ENCODE measurements around the gene MGP. TPM values are rescaled to one million over a fixed set of nuclear protein-coding genes. Genes with fewer than 3 reads are reported as not detected.

MGP gene
- total RNA-seq, 2 experiments from 2014 or later: 0.21 to 0.34 TPM

DNA sequence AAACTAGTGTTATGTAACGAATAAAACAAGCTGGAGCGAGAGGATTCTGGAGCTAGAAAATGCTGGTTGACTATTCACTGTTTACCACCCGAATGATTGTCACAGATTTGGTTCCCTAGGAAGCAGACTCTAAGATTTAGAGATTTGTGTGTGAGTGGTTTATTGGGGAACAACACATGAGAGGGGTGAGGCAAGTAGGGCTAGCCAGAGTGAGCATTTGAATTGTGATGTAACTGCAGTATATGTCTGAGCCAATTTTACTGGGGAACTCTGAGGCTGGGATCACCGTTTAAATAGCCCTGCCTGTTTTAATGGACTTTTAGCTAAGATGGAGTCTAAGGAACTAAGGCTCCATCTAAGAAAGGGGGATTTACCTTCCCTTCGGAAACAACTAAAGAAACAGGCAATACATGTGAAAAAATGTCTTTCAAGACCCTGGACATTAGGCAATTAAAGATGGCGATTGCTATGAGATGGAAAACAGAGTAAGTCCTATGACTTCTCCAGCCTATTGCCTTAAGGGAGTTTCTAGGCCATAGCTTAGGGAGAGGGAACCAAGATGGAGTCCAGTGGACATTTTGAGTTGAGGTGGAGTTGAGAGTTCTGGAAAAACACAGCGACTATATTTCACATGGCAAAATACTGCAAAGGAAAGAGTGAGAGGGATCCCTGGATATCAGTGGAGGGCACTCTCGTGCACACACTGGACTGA lies 6.3 kb downstream of the MGP start:
- POLR2A ChIA-PET: no interaction called here

DNA sequence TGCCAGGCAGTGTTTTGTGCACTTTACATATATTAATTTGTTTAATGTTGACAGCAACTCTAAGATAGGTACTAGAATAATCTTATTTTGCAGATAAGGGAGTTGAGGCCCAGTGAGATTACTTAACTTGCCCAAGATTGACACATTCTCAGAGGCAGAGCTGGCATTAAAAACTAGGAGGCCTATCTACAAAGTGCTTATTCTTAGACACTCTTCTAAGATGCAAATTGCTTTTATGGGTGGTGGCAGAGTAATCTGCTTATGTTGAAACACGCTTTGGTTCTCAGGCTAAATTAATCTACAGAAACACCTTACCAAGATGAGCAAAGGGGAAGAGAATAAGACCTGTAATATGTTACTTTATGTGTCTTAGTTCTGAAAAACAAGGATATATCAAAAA lies 7.2 kb downstream of the MGP start:
- ChIA-PET CTCF (interaction anchor here (0.9 to 1.2 kb wide), 2 partner anchors 10 to 343 kb away, joined by 3 to 4 read pairs; partner anchors contain the start of gene RERG), POLR2A (no interaction called here)
- no peak for ATAC-seq
- Mint-ChIP-seq H3K9me3 (ENCODE audit: insufficient read depth) (no peaks in the 10 kb centered on the region), H3K27me3 (ENCODE audit: low read depth) (no peaks in the 10 kb centered on the region), H3K4me1 (ENCODE audit: low read depth) (peaks cover 9% of the 10 kb centered on the region), H3K4me3 (no peak overlapping the region), H3K27ac (no peak overlapping the region), H3K36me3 (ENCODE audit: low read depth) (peaks cover 10% of the 10 kb centered on the region)
- DNase-seq: no peak

More for the DNA sequence above, 6.3 kb downstream of the MGP start:
- DNase-seq: no peak
- Mint-ChIP-seq H3K4me3 (no peak overlapping the region), H3K4me1 (ENCODE audit: low read depth) (peaks cover 11% of the 10 kb centered on the region), H3K27me3 (ENCODE audit: low read depth) (no peaks in the 10 kb centered on the region), H3K9me3 (ENCODE audit: insufficient read depth) (no peaks in the 10 kb centered on the region), H3K27ac (no peak overlapping the region), H3K36me3 (ENCODE audit: low read depth) (peaks cover 10% of the 10 kb centered on the region)
- CTCF ChIA-PET: interaction anchor here (0.9 to 1.2 kb wide), 2 partner anchors 9 to 342 kb away, joined by 3 to 4 read pairs; partner anchors contain the start of gene RERG
- ATAC-seq: no peak

DNA sequence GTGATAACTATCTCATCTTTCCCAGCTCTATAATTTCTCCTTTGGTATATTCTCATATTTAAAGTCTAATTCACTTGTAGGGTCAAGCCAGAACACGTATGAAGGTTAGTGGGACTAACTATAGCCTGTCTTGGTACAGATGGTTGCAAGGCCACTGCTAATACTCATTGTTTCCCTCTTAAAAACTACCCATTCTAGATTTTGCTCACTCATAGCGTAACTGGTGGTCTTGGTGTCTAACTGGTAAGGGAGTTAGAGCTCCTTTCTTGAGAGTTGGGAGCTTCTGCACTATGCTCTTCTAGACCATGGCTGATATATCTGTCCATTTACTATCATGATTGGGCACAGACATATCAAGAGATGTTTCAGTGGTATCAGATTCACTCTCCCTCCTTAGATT lies 8.8 kb downstream of the MGP start:
- POLR2A ChIA-PET: no interaction called here

DNA sequence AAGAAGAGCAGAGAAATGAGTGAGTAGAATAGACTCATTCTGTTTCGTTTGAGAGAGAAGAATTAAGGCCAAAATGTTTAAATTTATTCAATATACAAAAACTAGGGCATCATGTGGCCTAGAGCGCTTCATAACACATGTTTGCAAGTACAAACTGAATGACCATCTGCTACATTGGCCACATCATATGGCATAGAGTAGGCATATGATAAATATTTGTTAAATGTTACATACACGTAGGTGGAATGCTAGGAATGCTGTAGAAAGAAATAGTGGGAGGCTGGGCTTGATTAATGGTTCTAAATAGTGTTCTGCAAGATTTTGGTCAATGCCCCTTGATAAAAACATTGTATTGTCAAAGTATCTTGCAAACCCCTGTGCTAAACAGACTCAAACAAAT lies 10.8 kb downstream of the MGP start:
- H3K27me3 Mint-ChIP-seq (ENCODE audit: low read depth): no peaks in the 10 kb centered on the region
- POLR2A ChIA-PET: no interaction called here
- no peak overlapping the region for H3K27ac Mint-ChIP-seq
- no peak for DNase-seq
- no peaks in the 10 kb centered on the region for H3K4me1 Mint-ChIP-seq (ENCODE audit: low read depth)
- CTCF ChIA-PET: interaction anchor here (1.5 kb wide), 1 partner anchor 12 kb away, joined by 5 read pairs; no protein-coding TSS in a partner anchor
- peaks cover 4% of the 10 kb centered on the region for H3K36me3 Mint-ChIP-seq (ENCODE audit: low read depth)
- no peaks in the 10 kb centered on the region for H3K9me3 Mint-ChIP-seq (ENCODE audit: insufficient read depth)
- ATAC-seq: no peak
- H3K4me3 Mint-ChIP-seq: no peak overlapping the region

More for the DNA sequence above, 8.8 kb downstream of the MGP start:
- DNase-seq (no peak), ATAC-seq (no peak)
- Mint-ChIP-seq H3K27ac (no peak overlapping the region), H3K9me3 (ENCODE audit: insufficient read depth) (no peaks in the 10 kb centered on the region), H3K4me3 (no peak overlapping the region), H3K36me3 (ENCODE audit: low read depth) (peaks cover 10% of the 10 kb centered on the region), H3K4me1 (ENCODE audit: low read depth) (peaks cover 9% of the 10 kb centered on the region), H3K27me3 (ENCODE audit: low read depth) (no peaks in the 10 kb centered on the region)
- CTCF ChIA-PET: no interaction called here

DNA sequence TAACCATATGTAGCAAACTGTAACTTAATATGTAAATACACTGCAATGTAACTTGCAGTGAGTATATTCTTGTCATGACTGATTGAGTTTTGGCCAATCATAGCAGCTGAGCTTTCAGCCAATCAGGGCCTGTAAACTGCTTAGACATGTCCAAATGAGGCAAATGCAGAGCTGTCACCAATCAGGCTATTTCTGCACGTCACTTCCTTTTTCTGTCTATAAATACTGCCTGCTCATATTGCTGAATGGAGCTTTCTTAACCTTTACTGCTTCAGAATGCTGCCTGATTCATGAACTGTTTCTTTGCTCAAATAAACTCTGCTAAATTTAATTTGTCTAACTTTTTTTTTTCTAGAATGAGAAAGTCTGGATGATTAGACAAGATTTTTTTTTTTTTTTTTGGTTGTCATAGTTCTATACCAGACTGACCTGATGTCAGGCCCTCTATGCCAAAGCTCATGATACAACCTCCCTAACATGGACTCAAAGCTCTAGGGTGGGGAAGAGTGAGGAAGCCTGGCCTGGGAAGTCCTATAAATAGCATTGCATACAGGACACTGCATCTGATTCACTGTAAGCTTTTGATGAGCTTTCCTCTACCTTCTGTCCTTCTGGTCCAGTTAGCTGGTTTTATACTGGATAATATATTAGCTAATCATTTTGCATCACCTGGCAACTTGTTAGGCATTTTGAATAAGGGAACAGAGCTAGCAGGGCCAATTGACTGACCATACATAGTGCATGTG lies 12.0 kb downstream of the MGP start:
- ATAC-seq (no peak), DNase-seq (no peak)
- no peak overlapping the region for H3K4me3 Mint-ChIP-seq
- no peak overlapping the region for H3K27ac Mint-ChIP-seq
- POLR2A ChIA-PET: no interaction called here
- CTCF ChIA-PET: interaction anchor here (1.1 to 1.5 kb wide), 2 partner anchors 14 to 122 kb away, joined by 4 to 5 read pairs; no protein-coding TSS in a partner anchor
- H3K4me1 Mint-ChIP-seq (ENCODE audit: low read depth): no peaks in the 10 kb centered on the region
- H3K36me3 Mint-ChIP-seq (ENCODE audit: low read depth): no peaks in the 10 kb centered on the region
- no peaks in the 10 kb centered on the region for H3K9me3 Mint-ChIP-seq (ENCODE audit: insufficient read depth)
- no peaks in the 10 kb centered on the region for H3K27me3 Mint-ChIP-seq (ENCODE audit: low read depth)

DNA sequence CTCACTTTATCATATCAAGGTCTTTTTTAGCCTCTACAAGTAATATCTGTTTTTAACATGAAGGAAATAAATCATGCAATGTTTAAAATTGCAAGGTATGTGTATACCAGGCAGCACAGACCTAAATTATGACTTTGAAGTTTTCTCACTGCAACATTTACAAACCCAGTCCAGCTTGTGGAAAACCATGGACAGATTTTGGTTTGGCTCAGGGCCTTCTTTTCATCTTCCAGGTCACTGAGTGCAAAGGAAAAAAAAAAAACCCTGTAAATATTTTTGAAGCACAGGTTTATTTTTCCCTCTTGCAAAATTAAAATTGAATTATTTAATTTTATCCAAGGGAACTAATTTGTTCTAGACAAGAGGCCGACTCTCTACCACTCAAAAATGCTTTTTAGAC lies 13.8 kb downstream of the MGP start:
- no peaks in the 10 kb centered on the region for H3K4me1 Mint-ChIP-seq (ENCODE audit: low read depth)
- ChIA-PET POLR2A (no interaction called here), CTCF (no interaction called here)
- ATAC-seq (no peak), DNase-seq (no peak)
- H3K9me3 Mint-ChIP-seq (ENCODE audit: insufficient read depth): no peaks in the 10 kb centered on the region
- no peak overlapping the region for H3K27ac Mint-ChIP-seq
- no peaks in the 10 kb centered on the region for H3K27me3 Mint-ChIP-seq (ENCODE audit: low read depth)
- no peak overlapping the region for H3K4me3 Mint-ChIP-seq
- no peaks in the 10 kb centered on the region for H3K36me3 Mint-ChIP-seq (ENCODE audit: low read depth)

DNA sequence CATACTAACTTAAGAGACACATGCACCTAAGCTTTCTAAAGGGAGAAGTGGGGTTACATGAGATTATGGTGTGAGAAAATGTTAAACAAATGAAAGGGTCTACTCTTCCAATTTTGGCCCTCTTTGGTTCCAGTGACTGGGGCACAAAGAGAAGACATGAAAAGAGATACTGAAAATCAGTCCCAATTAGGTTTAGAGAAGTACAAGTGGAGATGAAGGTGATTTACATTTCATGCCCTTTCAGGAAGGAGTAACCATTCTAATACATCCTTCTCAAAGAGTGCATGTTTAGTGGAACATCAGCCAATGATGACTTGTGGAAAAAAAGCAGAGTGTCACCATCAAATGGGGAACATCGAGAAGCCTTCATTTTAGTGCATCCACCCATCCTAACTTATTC lies 14.4 kb downstream of the MGP start:
- no peak for DNase-seq
- no peak overlapping the region for H3K27ac Mint-ChIP-seq
- ATAC-seq: no peak
- no peak overlapping the region for H3K4me3 Mint-ChIP-seq
- POLR2A ChIA-PET: no interaction called here
- no peaks in the 10 kb centered on the region for H3K36me3 Mint-ChIP-seq (ENCODE audit: low read depth)
- H3K9me3 Mint-ChIP-seq (ENCODE audit: insufficient read depth): no peaks in the 10 kb centered on the region
- CTCF ChIA-PET: no interaction called here
- H3K27me3 Mint-ChIP-seq (ENCODE audit: low read depth): no peaks in the 10 kb centered on the region
- no peaks in the 10 kb centered on the region for H3K4me1 Mint-ChIP-seq (ENCODE audit: low read depth)

DNA sequence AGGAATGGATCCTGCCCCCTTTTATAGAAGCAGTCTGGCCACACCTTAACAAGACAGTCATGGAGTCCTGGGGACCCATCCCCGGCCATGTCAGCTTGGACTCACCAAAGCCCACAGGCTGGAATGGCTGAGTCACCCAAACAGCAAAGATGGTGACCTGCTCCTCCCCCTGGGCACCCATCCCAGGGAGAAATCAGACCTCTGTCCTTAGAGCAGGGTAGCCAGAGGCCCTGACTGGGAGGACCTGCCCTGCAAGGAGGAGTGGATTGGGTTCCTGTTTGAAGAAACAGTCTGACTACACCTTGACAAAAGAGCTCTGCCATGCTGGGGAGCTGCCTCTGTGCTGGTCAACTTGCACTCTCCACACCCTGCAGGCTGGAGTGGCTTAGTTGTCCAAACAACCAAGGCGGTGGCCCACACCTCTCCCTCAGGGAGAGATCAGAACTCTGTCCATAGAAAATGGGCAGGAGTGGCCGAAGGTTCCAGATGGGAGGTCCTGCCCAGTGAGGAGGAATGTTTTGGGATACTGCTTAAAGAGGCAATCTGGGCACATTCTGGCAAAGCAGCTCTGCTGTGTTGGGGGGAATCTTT lies 16.6 kb downstream of the MGP start:
- H3K4me1 Mint-ChIP-seq (ENCODE audit: low read depth): no peaks in the 10 kb centered on the region
- CTCF ChIA-PET: interaction anchor here (1.0 kb wide), 1 partner anchor 127 kb away, joined by 4 read pairs; no protein-coding TSS in a partner anchor
- no peak overlapping the region for H3K4me3 Mint-ChIP-seq
- ATAC-seq (no peak), DNase-seq (no peak)
- H3K27me3 Mint-ChIP-seq (ENCODE audit: low read depth): peaks cover 2% of the 10 kb centered on the region
- no peaks in the 10 kb centered on the region for H3K36me3 Mint-ChIP-seq (ENCODE audit: low read depth)
- no peaks in the 10 kb centered on the region for H3K9me3 Mint-ChIP-seq (ENCODE audit: insufficient read depth)
- POLR2A ChIA-PET: no interaction called here
- H3K27ac Mint-ChIP-seq: no peak overlapping the region

DNA sequence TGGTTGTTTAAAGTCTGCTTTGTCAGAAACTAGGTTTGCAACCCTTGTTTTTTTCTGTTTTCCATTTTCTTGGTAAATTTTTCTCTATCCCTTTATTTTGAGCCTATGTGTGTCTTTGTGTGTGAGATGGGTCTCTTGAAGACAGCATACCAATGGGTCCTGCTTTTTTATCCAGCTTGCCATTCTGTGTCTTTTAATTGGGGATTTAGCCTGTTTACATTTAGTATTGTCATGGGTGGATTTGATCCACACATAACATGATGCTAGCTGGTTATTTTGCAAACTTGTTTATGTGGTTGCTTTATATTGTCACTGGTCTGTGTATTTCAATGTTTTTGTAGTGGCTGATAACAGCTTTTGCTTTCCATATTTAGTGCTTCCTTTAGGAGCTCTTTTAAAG lies 25.2 kb downstream of the MGP start:
- Mint-ChIP-seq H3K27me3 (ENCODE audit: low read depth) (no peaks in the 10 kb centered on the region), H3K4me1 (ENCODE audit: low read depth) (no peaks in the 10 kb centered on the region), H3K9me3 (ENCODE audit: insufficient read depth) (peaks cover 13% of the 10 kb centered on the region), H3K36me3 (ENCODE audit: low read depth) (peaks cover 6% of the 10 kb centered on the region), H3K4me3 (no peak overlapping the region), H3K27ac (no peak overlapping the region)
- POLR2A ChIA-PET: interaction anchor here (0.6 kb wide), 1 partner anchor 34 kb away, joined by 6 read pairs; no protein-coding TSS in a partner anchor
- CTCF ChIA-PET: interaction anchor here (0.8 to 1.3 kb wide), 2 partner anchors 10 to 13 kb away, joined by 3 to 5 read pairs; no protein-coding TSS in a partner anchor
- DNase-seq (no peak), ATAC-seq (no peak)

DNA sequence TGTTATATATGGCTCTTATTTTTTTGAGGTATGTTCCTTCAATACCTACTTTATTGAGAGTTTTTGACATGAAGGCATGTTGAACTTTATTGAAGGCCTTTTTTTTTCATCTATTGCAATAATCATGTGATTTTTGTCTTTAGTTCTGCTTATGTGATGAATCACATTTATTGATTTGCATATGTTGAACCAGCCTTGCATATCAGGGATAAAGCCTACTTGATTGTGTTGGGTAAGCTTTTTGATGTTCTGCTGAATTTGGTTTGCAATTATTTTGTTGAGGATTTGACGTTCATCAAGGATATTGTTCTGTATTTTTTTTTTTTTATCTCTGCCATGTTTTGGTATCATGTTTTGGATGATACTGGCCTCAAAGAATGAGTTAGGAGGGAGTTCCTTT lies 27.1 kb downstream of the MGP start:
- Mint-ChIP-seq H3K9me3 (ENCODE audit: insufficient read depth) (peaks cover 13% of the 10 kb centered on the region), H3K4me1 (ENCODE audit: low read depth) (no peaks in the 10 kb centered on the region), H3K27ac (no peak overlapping the region), H3K36me3 (ENCODE audit: low read depth) (peaks cover 6% of the 10 kb centered on the region), H3K4me3 (no peak overlapping the region), H3K27me3 (ENCODE audit: low read depth) (no peaks in the 10 kb centered on the region)
- ChIA-PET POLR2A (no interaction called here), CTCF (no interaction called here)
- DNase-seq (no peak), ATAC-seq (no peak)

DNA sequence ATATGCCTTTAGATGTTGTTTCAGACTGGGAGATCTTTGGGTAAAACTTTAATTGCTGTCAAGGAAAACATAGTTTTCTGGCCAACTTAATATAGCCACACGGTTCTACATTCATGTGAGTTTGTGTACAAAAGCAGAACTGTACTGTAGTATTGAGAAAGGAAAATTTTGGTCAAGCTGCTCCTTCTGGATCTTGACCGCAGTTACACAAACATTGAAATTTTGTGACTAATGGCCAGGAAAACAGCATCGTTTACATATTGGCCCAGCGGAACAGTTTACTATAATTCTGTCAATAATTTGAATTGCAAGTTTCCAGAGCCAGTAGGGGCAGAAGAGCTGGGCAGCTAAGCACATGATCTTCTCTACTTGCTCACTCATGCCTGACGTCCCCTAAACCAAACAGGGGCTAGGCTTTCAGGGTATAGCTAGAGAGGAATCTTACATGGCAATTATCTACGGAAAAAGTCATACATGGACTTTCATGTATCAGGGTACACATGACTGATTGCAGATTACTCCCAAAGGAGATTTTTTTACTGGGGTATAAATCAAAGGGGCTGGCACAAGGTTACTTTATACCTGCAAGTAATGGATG lies 31.0 kb downstream of the MGP start:
- H3K4me1 Mint-ChIP-seq (ENCODE audit: low read depth): no peaks in the 10 kb centered on the region
- no peak overlapping the region for H3K4me3 Mint-ChIP-seq

DNA sequence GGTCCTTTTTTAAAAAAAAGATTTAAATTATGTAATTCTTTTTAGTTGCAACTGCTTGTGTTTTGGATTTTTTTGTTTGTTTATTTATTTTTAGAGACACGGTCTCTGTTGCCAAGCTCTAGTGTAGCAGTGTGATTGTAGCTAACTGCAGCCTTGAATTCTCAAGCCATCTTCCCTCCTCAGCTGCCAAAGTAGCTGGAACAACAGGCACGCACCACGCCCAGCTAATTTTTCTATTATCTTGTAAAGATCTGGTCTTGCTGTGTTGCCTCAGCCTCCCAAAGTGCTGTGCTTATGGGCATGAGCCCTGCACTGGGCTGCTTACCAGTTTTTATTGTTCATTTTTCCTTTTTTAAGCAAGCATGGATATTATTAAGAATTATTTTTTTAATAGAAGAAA lies 31.7 kb downstream of the MGP start:
- no peak for ATAC-seq
- Mint-ChIP-seq H3K4me1 (ENCODE audit: low read depth) (no peaks in the 10 kb centered on the region), H3K27me3 (ENCODE audit: low read depth) (no peaks in the 10 kb centered on the region), H3K36me3 (ENCODE audit: low read depth) (no peaks in the 10 kb centered on the region), H3K4me3 (no peak overlapping the region), H3K27ac (no peak overlapping the region), H3K9me3 (ENCODE audit: insufficient read depth) (no peaks in the 10 kb centered on the region)
- ChIA-PET POLR2A (no interaction called here), CTCF (interaction anchor here (2.1 kb wide), 1 partner anchor 141 kb away, joined by 10 read pairs; no protein-coding TSS in a partner anchor)
- DNase-seq: no peak

More for the DNA sequence above, 31.0 kb downstream of the MGP start:
- ChIA-PET CTCF (no interaction called here), POLR2A (no interaction called here)
- Mint-ChIP-seq H3K27ac (no peak overlapping the region), H3K36me3 (ENCODE audit: low read depth) (peaks cover 4% of the 10 kb centered on the region), H3K27me3 (ENCODE audit: low read depth) (no peaks in the 10 kb centered on the region), H3K9me3 (ENCODE audit: insufficient read depth) (peaks cover 6% of the 10 kb centered on the region)
- DNase-seq: no peak
- no peak for ATAC-seq

Data from activated CD8-positive, alpha-beta T cell treated with anti-CD3 and anti-CD28 coated beads, Interleukin-2, amount 10 ng/mL, durations not matched to agents 7 days and 5 days (primary cell).